ENCODE measurements around the gene MYO15A.
A peak's percentile ranks its signal among the peaks of the same experiment; 100 is the strongest.

Gene MYO15A

GRCh38 chr17:18184143-18185031 lies 75.8 kb downstream of the MYO15A start:
- peak; percentile 55 for DNase-seq (ENCODE audit: low read depth, low spot score)

- DNase-seq (ENCODE audit: low read depth, low spot score) = no peak
Measured at GRCh38 chr17:18185391-18185790, 76.8 kb downstream of the MYO15A start.

GRCh38 chr17:18185832-18186626 lies 77.5 kb downstream of the MYO15A start:
- no peak for DNase-seq (ENCODE audit: low read depth, low spot score)

GRCh38 chr17:18186627-18186982 lies 78.0 kb downstream of the MYO15A start:
- no peak for DNase-seq (ENCODE audit: low read depth, low spot score)

- no peak for DNase-seq (ENCODE audit: low read depth, low spot score)
Measured at GRCh38 chr17:18187226-18187625, 78.7 kb downstream of the MYO15A start.

- DNase-seq (ENCODE audit: low read depth, low spot score) = no peak
Measured at GRCh38 chr17:18187821-18188761, 79.5 kb downstream of the MYO15A start.

- DNase-seq (ENCODE audit: low read depth, low spot score) = no peak
Measured at GRCh38 chr17:18190628-18191235, 82.2 kb downstream of the MYO15A start.

- DNase-seq (ENCODE audit: low read depth, low spot score) = no peak
Measured at GRCh38 chr17:18191236-18191667, 82.7 kb downstream of the MYO15A start.

GRCh38 chr17:18191967-18192366 lies 83.4 kb downstream of the MYO15A start:
- no peak for DNase-seq (ENCODE audit: low read depth, low spot score)

GRCh38 chr17:18194394-18194793 lies 85.8 kb downstream of the MYO15A start:
- no peak for DNase-seq (ENCODE audit: low read depth, low spot score)

- no peak for DNase-seq (ENCODE audit: low read depth, low spot score)
Measured at GRCh38 chr17:18194804-18195203, 86.2 kb downstream of the MYO15A start.

- no peak for DNase-seq (ENCODE audit: low read depth, low spot score)
Measured at GRCh38 chr17:18195246-18195645, 86.7 kb downstream of the MYO15A start.

- DNase-seq (ENCODE audit: low read depth, low spot score) = no peak
Measured at GRCh38 chr17:18197535-18198194, 89.1 kb downstream of the MYO15A start.

GRCh38 chr17:18198530-18198929 lies 90.0 kb downstream of the MYO15A start:
- DNase-seq (ENCODE audit: low read depth, low spot score) = no peak

GRCh38 chr17:18201108-18201507 lies 92.6 kb downstream of the MYO15A start:
- no peak for DNase-seq (ENCODE audit: low read depth, low spot score)

- peak; percentile 70 for DNase-seq (ENCODE audit: low read depth, low spot score)
Measured at GRCh38 chr17:18203308-18203707, 94.8 kb downstream of the MYO15A start.

GRCh38 chr17:18205861-18206260 lies 97.3 kb downstream of the MYO15A start:
- no peak for DNase-seq (ENCODE audit: low read depth, low spot score)

GRCh38 chr17:18206962-18207361 lies 98.4 kb downstream of the MYO15A start:
- DNase-seq (ENCODE audit: low read depth, low spot score) = no peak

- no peak for DNase-seq (ENCODE audit: low read depth, low spot score)
Measured at GRCh38 chr17:18208092-18208491, 99.5 kb downstream of the MYO15A start.

GRCh38 chr17:18213666-18214270 lies 105.2 kb downstream of the MYO15A start:
- DNase-seq (ENCODE audit: low read depth, low spot score) = no peak
